CD4-positive, alpha-beta T cell treated with Interleukin-12 subunit alpha and Interleukin-12 subunit beta, for 1 hour (primary cell): Measurements from ENCODE around the gene RUVBL1.
"Not testable (repeated sequence)": the region's sequence is repeated elsewhere in the genome, so short reads cannot be mapped to it uniquely, and the experiment has no call there.

Source experiments
- DNase-seq: peaks from one replicate; pipeline ENCODE4 v3.0.0-alpha.2; 2020

Gene RUVBL1

DNA sequence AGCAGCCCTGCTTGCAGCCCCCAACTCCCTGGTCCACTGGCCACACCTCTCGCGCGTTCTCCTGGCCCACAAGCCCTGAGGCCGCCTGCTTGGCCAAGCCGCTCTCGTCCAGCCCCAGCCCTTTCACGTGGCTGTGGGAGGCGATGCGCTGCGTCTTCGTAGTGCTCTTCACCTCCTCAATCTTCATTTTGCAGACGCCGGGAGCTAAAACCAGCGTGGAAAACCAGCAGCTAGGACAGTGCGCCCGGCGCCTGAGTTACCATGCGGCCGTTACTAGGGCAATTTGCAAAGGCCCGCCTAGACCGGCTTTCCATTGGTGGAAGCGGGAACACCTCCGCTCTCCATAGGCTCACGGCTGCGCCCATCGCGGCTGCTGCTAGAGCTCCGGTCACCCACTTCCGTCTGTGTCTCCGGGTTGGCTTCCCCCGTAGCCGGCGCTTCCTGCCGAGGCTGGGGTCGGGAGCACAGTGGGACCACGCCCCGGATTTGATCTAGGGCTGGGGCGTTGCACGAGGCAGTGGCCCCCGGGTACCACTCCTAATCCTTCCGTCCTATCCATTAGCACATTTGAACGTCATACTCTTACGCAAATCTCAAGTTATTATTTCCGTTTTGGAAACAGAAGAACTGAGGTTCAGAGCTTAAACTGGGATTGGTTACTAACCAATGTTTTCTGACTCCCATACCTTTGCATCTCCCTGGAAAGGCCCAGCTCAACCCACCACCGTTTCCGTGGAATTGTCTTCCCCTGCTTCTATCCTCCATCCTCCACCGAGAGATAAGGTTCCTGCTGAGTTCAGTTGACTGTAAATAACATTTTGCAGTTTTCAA is at the start of gene RUVBL1:
Gene RUVBL1, minus strand, starts transcription at position 275 of the 831 bp plus-strand sequence. Its CDS starts 88 bp downstream, at position 187.
- DNase-seq, result peak; percentile 97

DNA sequence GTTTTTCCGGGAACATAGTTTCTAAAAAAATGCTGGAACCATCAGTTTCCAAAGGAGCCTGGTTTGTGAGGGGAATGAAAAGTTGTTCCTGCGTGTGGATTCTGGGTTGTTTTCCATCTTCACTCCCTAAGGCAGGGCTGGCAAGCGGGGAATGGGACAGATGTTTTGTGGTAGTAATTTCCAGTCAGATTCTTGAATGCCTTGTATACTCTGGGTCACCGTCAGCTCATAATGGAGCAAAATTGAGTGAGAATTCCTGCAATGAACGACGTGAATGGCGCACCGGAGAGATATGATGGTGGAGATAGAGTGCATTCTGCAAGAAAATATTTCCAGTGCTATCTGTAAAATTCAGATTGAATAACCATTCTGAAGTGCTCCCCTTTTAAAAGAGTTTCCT is 49.6 kb upstream of the RUVBL1 start:
- DNase-seq, result no peak

GRCh38 chr3:128170866-128171516 is 47.4 kb upstream of the RUVBL1 start:
- DNase-seq, result no peak

GRCh38 chr3:128168836-128169235 is 45.2 kb upstream of the RUVBL1 start:
- no peak for DNase-seq

- DNase-seq, result no peak
Measured at GRCh38 chr3:128167973-128168674, 44.5 kb upstream of the RUVBL1 start.

- DNase-seq, result no peak
Measured at GRCh38 chr3:128167646-128167972, 44.0 kb upstream of the RUVBL1 start.

DNA sequence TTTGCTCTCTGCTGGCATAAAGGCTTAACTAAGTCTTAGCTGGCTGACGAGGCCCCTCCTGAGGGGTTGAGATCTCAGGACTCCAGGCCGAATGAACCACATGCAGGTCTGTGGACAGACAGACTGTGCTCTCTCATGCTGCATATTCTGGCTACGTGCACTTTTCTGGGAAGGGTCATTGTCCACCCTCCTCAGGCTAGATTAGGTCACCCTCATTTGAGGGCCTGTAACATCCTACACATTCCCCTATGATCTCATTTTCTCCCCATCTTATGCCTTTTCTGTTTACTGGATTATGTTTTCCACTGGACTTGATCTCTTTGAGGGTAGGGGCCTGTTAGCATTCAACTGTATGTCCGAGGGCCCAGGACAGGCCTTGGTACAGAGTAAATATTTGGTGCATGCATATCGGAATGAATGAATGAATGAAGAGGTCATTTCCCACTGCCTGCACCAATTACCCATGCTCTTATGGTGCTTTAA is 43.4 kb upstream of the RUVBL1 start:
- no peak for DNase-seq

- no peak for DNase-seq
Measured at GRCh38 chr3:128163432-128163831, 39.8 kb upstream of the RUVBL1 start.

- no peak for DNase-seq
Measured at GRCh38 chr3:128160661-128161060, 37.0 kb upstream of the RUVBL1 start.

GRCh38 chr3:128155616-128156360 is 32.2 kb upstream of the RUVBL1 start:
- DNase-seq, result no peak

DNA sequence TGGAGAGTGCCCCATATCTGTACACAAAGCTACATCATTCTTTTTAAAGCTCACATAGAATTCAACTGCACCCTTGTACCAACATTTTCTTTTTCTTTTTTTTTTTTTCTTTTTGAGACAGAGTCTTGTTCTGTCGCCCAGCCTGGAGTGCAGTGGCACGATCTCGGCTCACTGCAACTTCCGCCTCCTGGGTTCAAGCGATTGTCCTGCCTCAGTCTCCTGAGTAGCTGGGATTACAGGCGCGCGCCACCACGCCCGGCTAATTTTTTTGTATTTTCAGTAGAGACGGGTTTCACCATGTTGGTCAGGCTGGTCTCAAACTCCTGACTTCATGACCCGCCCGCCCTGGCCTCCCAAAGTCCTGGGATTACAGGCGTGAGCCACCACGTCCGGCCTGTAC is 30.7 kb upstream of the RUVBL1 start:
- DNase-seq, result not testable (repeated sequence)

- DNase-seq, result peak; percentile 89
Measured at GRCh38 chr3:128153156-128154041, 29.8 kb upstream of the RUVBL1 start, which contains the start of gene EEFSEC. TSS of gene EEFSEC (plus strand) at chr3:128153481. CDS start at chr3:128153508, 27 bp downstream.

DNA sequence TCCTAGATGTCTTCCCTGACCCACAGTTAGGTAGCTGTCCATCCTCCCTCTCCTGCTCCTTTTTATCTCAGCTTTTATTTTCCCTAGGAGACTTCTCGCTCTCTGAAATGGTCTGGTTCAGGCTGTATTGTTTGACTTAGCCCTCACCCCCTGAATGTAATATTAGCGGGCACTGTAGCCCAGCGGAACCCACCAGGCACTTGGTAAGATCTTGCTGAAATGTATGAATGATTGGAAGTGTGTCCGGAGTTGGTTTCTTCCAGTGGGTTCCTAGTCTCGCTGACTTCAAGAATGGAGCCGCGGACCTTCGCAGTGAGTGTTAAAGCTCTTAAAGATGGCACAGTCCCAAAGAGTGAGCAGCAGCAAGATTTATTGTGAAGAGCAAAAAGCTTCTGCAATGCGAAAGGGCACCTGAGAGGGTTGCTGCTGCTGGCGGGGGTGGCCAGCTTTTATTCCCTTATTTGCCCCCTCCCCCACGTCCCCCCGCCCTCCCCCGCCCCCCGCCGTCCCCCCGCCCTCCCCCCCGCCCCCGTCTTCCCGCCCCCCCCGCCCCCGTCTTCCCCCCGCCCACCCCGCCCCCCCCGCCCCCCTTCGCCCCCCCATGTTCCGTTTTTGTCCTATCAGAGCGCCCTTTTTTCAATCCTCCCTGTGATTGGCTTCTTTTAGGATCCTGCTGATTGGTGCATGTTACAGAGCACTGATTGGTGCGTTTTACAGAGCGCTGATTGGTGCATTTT is 29.0 kb upstream of the RUVBL1 start:
- DNase-seq, result peak; percentile 84

GRCh38 chr3:128151758-128152274 is 28.2 kb upstream of the RUVBL1 start:
- DNase-seq, result no peak

DNA sequence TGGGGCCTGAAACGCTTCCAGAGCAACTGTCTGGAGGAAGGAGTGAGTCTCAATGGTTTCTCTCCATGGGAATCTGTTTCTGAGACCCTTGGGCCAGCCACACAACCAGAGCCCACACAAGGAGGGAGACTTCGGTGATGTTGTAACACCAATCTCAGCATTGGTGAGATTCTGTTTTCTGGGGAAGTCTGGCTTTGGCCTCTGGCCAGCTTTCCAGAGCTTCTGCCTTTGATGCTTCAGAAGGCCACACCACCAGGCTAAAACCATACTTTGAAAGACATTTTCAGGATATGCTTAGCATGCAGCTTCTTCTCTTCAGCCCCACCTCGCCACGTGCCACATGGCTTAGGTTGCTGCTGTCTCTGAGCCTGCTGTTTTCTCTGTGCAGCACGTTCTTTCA is 26.0 kb upstream of the RUVBL1 start:
- no peak for DNase-seq

DNA sequence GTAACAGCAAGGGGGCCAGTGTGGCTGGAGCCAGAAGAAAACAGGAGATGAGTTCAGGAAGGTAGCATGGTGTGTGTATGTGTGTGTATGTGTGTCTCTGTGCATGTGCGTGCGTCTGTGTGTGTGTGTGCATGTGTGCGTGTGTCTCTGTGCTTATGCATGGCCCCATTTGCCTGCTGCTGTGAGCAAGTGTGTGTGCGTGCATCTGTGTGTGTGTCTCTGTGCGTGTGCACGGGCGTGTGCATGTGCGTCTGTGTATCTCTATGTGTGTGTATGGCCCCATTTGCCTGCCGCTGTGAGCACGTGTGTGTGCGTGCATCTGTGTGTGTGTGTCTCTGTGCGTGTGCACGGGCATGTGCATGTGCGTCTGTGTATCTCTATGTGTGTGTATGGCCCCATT is 22.6 kb upstream of the RUVBL1 start:
- no peak for DNase-seq

GRCh38 chr3:128145279-128145678 is 21.7 kb upstream of the RUVBL1 start:
- DNase-seq, result no peak

- DNase-seq, result no peak
Measured at GRCh38 chr3:128144512-128145187, 21.0 kb upstream of the RUVBL1 start.

DNA sequence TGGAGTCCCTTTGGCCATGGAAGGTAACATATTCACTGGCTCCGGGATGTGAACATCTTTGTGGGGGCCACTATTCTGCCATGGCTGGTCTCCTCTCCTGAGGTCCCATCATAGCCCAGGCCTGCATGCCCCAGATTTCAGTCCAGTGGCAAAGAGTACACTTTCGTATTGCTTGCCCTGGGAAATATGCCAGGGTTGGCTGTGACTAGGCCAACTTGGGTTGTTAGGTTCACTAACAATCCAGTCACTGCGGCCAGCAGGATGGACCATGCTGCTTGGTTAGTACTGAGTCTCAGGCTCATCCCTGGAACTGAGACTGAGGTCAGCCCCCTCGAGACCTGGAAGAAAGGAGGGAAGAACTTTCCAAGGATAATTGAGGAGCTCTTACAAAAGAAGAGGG is 19.9 kb upstream of the RUVBL1 start:
- no peak for DNase-seq

GRCh38 chr3:128133273-128133883 is 9.8 kb upstream of the RUVBL1 start:
- DNase-seq, result peak; percentile 68
